Endothelial cell of coronary artery (primary cell): ENCODE results near the gene NPTX2. TPM values are rescaled to one million over a fixed set of nuclear protein-coding genes. Genes with fewer than 3 reads are reported as not detected.

Experiments
- total RNA-seq: library from RNA; depleted of rRNA; stranded (reverse); fragments of >200 nt; gene quantifications from 2 replicates; pipeline ENCODE4 v1.2.3, GENCODE V29; 2014

Gene NPTX2
- 1.3 and 2.3 TPM in 2 replicates for total RNA-seq

GRCh38 chr7:98617051-98617959, at the start of gene NPTX2:
Gene NPTX2 (plus strand): TSS chr7:98617285. CDS start chr7:98617462, 177 bp downstream.

Other genes with a start within 250 kb of the NPTX2 start
- 0.27 and 0.47 TPM in 2 replicates for gene BAIAP2L1, start 216.2 kb upstream of the NPTX2 start, total RNA-seq